ENCODE data around the gene MAP2K7. TPM values are rescaled to one million over a fixed set of nuclear protein-coding genes. Genes with fewer than 3 reads are reported as not detected.

MAP2K7 gene
- total and polyA plus RNA-seq, 8 donors = 4.1 to 52.2 (median 14.7) TPM

DNA sequence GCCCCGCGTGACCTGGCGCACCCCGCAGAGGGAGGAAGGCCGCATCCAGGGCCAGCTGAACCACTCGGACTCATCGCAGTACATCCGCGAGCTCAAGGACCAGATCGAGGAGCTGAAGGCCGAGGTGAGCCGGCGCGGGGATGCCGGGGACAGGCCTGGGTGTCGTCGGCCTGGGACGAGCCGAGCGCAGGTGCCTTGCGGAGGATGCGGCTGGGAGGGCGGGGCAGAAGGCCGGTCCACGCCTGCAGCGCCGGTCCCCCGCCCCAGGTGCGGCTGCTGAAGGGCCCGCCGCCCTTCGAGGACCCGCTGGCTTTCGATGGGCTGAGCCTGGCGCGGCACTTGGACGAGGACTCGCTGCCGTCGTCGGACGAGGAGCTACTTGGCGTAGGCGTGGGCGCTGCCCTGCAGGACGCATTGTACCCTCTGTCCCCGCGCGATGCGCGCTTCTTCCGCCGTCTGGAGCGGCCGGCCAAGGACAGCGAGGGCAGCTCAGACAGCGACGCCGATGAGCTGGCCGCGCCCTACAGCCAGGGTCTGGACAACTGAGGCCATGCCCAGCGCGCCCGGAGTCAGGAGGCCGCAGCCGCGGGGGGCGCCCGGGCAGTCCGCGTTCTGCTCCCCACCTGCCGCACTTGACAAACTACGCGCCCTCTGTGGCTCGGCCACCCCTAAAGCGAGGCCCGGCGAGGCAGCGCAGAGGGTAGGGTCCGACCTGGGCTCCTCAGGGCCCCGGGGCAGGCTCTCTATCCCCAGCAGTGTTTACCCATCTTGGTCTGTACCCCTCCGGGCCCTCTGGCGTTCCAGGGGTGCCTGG is 40.3 kb upstream of the MAP2K7 start:
- Histone ChIP-seq H3K27ac (no peak overlapping the region), H3K4me3 (peak overlapping the region in 1 of 4 donors; percentile 40), H3K9me3 (no peaks in the 10 kb centered on the region), H3K36me3 (peaks cover 0 to 41% (median 27%) of the 10 kb centered on the region in 4 donors), H3K27me3 (peaks cover 0 to 98% (median 56%) of the 10 kb centered on the region in 3 donors), H3K4me1 (peaks cover 19 to 24% (median 24%) of the 10 kb centered on the region in 4 donors)
- no peak for TF ChIP-seq POLR2AphosphoS5 (IDR thresholded peaks at IDR 0.05)
- TF ChIP-seq, protein P1, sequence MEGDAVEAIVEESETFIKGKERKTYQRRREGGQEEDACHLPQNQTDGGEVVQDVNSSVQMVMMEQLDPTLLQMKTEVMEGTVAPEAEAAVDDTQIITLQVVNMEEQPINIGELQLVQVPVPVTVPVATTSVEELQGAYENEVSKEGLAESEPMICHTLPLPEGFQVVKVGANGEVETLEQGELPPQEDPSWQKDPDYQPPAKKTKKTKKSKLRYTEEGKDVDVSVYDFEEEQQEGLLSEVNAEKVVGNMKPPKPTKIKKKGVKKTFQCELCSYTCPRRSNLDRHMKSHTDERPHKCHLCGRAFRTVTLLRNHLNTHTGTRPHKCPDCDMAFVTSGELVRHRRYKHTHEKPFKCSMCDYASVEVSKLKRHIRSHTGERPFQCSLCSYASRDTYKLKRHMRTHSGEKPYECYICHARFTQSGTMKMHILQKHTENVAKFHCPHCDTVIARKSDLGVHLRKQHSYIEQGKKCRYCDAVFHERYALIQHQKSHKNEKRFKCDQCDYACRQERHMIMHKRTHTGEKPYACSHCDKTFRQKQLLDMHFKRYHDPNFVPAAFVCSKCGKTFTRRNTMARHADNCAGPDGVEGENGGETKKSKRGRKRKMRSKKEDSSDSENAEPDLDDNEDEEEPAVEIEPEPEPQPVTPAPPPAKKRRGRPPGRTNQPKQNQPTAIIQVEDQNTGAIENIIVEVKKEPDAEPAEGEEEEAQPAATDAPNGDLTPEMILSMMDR (IDR thresholded peaks at IDR 0.05) = no peak
- DNase-seq = no peak
- WGBS, 5 donors = 55 to 77% (median 69%) methylated on average over 21 to 83 of the region's 83 CpGs
- intact Hi-C loops (cut with DNase I; ENCODE audit: low total_unique reads) = no loop called here

DNA sequence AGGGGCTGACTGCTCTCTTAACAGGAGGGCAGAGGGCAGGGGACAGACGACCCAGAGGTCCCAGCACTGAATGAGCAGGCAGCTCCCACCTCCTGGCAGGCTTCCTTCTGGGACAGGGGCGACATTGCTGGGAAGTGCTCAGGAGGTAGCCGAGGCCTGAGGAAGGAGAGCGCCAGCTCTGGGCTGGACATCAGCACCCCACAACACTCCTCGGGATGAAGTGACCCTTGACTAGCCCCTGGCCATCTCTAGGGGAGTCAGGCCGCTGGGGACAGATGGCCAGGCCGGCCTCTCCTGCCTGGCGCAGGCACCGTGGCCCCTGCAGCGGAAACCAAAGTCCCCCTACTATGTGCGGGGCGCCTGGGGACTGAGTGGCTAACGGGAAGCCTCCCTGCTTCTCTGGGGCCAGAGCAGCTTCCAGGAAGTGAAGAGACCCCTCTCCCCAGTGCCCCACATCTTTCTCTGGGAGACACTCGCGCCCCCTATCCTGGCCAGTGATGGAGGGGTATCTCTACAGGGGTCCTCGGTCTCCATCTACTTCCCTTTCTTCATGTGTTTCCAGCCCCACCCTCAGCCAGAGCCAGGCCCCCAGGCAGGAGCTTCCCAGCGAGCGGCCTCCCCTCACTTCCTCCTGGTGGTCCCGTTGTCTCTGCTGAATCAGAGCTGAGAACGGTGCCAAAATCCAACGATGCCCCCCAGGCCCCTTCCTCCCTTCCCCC is 39.5 kb upstream of the MAP2K7 start:
- TF ChIP-seq POLR2A (IDR thresholded peaks at IDR 0.05) (no peak), POLR2AphosphoS5 (IDR thresholded peaks at IDR 0.05) (no peak), EP300 (IDR thresholded peaks at IDR 0.05) (no peak)
- TF ChIP-seq, protein P1 (IDR thresholded peaks at IDR 0.05) = no peak
- peaks cover 0 to 35% (median 21%) of the 10 kb centered on the region in 4 donors for H3K36me3 ChIP-seq
- no peak for DNase-seq
- peaks cover 27 to 32% (median 31%) of the 10 kb centered on the region in 4 donors for H3K4me1 ChIP-seq
- H3K9me3 ChIP-seq = no peaks in the 10 kb centered on the region
- H3K27me3 ChIP-seq = peaks cover 0 to 98% (median 57%) of the 10 kb centered on the region in 3 donors
- intact Hi-C loops (cut with DNase I; ENCODE audit: low total_unique reads) = no loop called here
- 54 to 88% (median 80%) methylated on average over 12 to 21 of the region's 21 CpGs for WGBS, 5 donors
- H3K4me3 ChIP-seq = no peak overlapping the region
- H3K27ac ChIP-seq = no peak overlapping the region

DNA sequence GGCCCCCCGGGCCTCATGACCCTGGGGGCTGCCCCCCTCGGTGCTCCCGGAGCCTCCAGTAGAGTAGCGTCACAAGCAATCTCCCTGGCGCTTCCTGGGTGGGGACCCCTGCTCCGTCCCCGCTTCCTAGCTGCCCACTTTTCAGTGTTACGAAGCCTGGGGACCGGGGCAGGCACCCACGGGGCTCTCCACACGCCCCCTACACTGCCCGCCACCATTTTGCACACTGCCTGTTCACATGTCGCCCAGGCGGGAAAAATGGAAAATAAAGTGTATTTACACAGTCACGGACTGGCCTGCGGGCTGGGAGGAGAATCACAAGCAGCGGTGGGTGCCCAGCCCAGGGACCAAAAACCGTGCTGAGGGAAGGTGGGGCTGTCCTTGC is 39.0 kb upstream of the MAP2K7 start:
- TF ChIP-seq POLR2AphosphoS5 (IDR thresholded peaks at IDR 0.05) (no peak), POLR2A (IDR thresholded peaks at IDR 0.05) (no peak), EP300 (IDR thresholded peaks at IDR 0.05) (no peak)
- TF ChIP-seq, protein P1 (IDR thresholded peaks at IDR 0.05) = no peak
- H3K27ac ChIP-seq = no peak overlapping the region
- DNase-seq = no peak
- H3K27me3 ChIP-seq = peaks cover 0 to 98% (median 57%) of the 10 kb centered on the region in 3 donors
- H3K36me3 ChIP-seq = peaks cover 0 to 30% (median 16%) of the 10 kb centered on the region in 4 donors
- intact Hi-C loops (cut with DNase I; ENCODE audit: low total_unique reads) = no loop called here
- H3K4me1 ChIP-seq = peaks cover 32 to 37% (median 37%) of the 10 kb centered on the region in 4 donors
- no peaks in the 10 kb centered on the region for H3K9me3 ChIP-seq
- H3K4me3 ChIP-seq = no peak overlapping the region
- 37 to 56% (median 48%) methylated on average over 14 to 18 of the region's 18 CpGs for WGBS, 5 donors

DNA sequence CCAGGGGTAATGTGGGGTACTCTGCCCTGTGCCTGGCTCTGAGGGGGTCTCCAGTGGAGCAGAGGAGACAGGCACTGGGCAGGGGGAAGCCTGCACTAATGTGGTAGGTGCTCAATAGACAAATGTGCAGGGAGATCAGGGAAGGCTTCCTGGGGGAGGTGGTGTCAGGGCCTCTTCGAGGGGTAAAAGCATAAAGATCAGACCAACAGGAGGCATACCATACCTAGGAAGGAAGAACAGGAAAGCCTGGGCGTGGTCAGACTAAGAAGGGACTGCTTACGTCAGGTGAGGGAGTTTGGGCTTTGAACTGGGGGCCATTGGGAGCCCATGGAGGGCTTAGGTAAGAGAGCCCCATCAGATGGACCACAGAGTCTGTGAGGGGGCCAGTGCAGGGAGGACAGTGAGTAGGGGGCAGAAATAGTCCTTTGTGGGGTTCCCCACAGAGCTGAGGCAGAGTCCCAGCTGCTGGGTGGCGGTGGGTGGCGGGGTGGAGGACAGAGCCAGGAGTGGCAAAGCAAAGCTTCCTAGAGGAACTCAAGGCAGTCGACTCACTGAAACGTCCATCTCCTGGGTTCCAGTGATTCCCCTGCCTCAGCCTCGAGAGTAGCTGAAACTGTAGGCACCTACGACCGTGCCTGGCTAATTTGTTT is 38.3 kb upstream of the MAP2K7 start:
- Histone ChIP-seq H3K4me3 (no peak overlapping the region), H3K36me3 (peaks cover 0 to 22% (median 9%) of the 10 kb centered on the region in 4 donors), H3K4me1 (peaks cover 35 to 44% (median 44%) of the 10 kb centered on the region in 4 donors), H3K27ac (no peak overlapping the region), H3K9me3 (no peaks in the 10 kb centered on the region), H3K27me3 (peaks cover 0 to 93% (median 54%) of the 10 kb centered on the region in 3 donors)
- intact Hi-C loops (cut with DNase I; ENCODE audit: low total_unique reads) = no loop called here
- DNase-seq = no peak
- TF ChIP-seq POLR2AphosphoS5 (IDR thresholded peaks at IDR 0.05) = no peak
- TF ChIP-seq, protein P1 (IDR thresholded peaks at IDR 0.05) = no peak
- no peak for TF ChIP-seq POLR2A (IDR thresholded peaks at IDR 0.05)
- TF ChIP-seq EP300 (IDR thresholded peaks at IDR 0.05) = no peak
- WGBS, 5 donors = 41 to 45% (median 42%) methylated on average over 8 to 10 of the region's 10 CpGs
